ENCODE results near the gene MYBPC2.

DNA sequence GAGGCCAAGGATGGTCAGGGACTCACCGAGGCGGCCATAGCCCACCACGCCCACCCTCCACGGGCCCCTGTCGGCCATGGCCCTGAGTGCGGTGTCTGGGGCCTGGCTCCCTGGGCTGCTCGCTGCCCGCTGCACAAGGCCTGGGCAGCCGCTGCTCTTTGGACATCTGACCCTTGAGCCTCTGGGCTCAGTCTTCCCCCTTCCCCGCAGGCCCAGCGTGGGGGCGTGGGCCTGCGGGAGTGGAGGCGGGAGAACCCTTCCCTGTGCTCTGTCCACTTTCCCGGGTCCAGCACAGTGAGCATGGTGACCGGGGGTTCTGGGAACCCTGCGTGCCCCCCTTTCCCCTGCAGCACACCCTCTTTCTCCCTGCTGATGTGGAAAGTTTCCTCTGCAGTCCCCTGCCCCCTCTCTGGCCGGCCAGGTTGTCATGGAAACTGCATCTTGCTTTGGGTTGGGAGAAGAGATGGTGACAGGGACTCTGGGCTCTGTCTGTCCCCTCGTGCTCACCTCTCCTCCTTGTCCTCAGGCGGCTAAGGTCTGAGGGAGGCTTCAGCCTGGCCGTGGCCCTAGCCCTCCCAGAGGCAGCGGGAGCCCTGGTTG is 81.2 kb downstream of the MYBPC2 start, which contains the start of gene ASPDH:
- TF ChIP-seq, protein P1, sequence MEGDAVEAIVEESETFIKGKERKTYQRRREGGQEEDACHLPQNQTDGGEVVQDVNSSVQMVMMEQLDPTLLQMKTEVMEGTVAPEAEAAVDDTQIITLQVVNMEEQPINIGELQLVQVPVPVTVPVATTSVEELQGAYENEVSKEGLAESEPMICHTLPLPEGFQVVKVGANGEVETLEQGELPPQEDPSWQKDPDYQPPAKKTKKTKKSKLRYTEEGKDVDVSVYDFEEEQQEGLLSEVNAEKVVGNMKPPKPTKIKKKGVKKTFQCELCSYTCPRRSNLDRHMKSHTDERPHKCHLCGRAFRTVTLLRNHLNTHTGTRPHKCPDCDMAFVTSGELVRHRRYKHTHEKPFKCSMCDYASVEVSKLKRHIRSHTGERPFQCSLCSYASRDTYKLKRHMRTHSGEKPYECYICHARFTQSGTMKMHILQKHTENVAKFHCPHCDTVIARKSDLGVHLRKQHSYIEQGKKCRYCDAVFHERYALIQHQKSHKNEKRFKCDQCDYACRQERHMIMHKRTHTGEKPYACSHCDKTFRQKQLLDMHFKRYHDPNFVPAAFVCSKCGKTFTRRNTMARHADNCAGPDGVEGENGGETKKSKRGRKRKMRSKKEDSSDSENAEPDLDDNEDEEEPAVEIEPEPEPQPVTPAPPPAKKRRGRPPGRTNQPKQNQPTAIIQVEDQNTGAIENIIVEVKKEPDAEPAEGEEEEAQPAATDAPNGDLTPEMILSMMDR (IDR thresholded peaks at IDR 0.05) = no peak
- no peak for TF ChIP-seq POLR2A (IDR thresholded peaks at IDR 0.05)

Measured in thyroid gland (tissue), 4 donors.